HEK293T (cell line): ENCODE measurements around the gene ZC3H12C.

Experiments used
- ARNT ChIP-seq: fragments of 450-650 bp; IDR thresholded peaks from 2 replicates; pipeline ENCODE4 v1.6.1; 2017; ENCODE audit warnings: mild to moderate bottlenecking
- FOXA1 ChIP-seq: fragments of 450-650 bp; IDR thresholded peaks from 2 replicates; pipeline ENCODE4 v1.6.1; 2016; ENCODE audit warnings: mild to moderate bottlenecking
- FOXK2 ChIP-seq: fragments of 450-650 bp; IDR thresholded peaks from 2 replicates; pipeline ENCODE4 v1.6.1; 2016; ENCODE audit warnings: mild to moderate bottlenecking
- SP1 ChIP-seq: fragments of 450-650 bp; IDR thresholded peaks from 2 replicates; pipeline ENCODE4 v1.6.1; 2017
- TF ChIP-seq, protein P1 (sequence below): fragments of 450-650 bp; IDR thresholded peaks from 2 replicates; pipeline ENCODE4 v1.6.1; 2016

DNA sequence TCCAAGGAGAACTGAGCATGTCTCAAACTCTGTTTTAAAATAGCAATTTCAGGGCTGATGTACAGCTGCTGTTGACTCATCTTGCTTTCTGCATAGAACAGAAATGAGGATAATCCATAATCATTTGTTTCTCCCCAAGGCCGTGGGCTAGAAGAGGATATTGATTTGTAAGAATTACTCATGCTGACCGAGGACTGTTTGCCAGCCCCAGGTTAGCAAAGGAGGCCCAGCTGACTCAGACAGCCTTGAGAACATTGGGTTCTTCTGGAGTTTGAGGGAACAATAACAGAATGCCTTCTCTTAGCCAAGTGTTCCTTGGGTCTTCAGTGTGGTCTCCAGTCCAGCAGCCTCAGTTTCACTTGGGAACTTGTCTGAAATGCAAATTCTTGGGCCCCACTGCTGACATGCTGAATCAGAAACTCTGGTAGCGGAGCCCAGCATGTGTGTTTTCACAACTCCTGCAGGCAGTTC lies 92.0 kb downstream of the ZC3H12C start:
- TF ChIP-seq FOXK2 (no peak), ARNT (no peak), SP1 (no peak), FOXA1 (no peak)
- TF ChIP-seq, protein P1, sequence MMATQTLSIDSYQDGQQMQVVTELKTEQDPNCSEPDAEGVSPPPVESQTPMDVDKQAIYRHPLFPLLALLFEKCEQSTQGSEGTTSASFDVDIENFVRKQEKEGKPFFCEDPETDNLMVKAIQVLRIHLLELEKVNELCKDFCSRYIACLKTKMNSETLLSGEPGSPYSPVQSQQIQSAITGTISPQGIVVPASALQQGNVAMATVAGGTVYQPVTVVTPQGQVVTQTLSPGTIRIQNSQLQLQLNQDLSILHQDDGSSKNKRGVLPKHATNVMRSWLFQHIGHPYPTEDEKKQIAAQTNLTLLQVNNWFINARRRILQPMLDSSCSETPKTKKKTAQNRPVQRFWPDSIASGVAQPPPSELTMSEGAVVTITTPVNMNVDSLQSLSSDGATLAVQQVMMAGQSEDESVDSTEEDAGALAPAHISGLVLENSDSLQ: no peak
